ENCODE data around the gene MMD. TPM values are rescaled to one million over a fixed set of nuclear protein-coding genes. Genes with fewer than 3 reads are reported as not detected.

Gene MMD
- total RNA-seq, 2 donors from 2014 or later = 11.1 to 14.3 TPM

DNA sequence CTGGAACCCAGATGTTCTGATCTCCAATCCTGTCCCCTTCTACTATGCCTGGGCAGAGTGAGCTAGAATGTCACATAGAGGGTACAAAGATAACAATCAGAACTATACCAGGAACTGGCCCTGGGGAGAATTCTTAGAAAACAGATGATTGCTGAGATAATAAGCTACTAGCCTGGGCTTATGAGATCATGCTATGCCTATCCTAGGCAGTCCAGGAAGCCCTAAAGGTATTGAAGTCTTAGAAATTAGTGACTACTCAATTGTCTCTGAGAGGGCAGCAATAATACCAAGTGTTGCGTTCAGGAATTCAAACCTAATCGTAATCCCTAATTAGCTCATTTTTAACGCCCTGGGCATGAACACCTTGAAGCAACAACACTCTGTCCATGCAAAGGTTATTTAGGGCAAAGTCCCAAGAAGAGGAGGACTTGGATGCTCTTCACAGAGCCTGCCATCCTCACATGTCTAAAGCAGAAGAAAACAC, 77.1 kb downstream of the MMD start:
- Histone ChIP-seq H3K4me3 (no peak overlapping the region), H3K4me1 (ENCODE audit: control insufficient read depth in 1 of 2, low read depth in 2 of 2) (no peaks in the 10 kb centered on the region), H3K36me3 (no peaks in the 10 kb centered on the region), H3K27me3 (replicated peaks; ENCODE audit: insufficient read depth) (no peaks in the 10 kb centered on the region), H3K27ac (no peak overlapping the region), H3K9me3 (no peaks in the 10 kb centered on the region)
- ATAC-seq (ENCODE audit: insufficient number of reproducible peaks, low FRiP score, low read depth) (no peak), DNase-seq (ENCODE audit: low spot score) (no peak)
- TF ChIP-seq, protein P1, sequence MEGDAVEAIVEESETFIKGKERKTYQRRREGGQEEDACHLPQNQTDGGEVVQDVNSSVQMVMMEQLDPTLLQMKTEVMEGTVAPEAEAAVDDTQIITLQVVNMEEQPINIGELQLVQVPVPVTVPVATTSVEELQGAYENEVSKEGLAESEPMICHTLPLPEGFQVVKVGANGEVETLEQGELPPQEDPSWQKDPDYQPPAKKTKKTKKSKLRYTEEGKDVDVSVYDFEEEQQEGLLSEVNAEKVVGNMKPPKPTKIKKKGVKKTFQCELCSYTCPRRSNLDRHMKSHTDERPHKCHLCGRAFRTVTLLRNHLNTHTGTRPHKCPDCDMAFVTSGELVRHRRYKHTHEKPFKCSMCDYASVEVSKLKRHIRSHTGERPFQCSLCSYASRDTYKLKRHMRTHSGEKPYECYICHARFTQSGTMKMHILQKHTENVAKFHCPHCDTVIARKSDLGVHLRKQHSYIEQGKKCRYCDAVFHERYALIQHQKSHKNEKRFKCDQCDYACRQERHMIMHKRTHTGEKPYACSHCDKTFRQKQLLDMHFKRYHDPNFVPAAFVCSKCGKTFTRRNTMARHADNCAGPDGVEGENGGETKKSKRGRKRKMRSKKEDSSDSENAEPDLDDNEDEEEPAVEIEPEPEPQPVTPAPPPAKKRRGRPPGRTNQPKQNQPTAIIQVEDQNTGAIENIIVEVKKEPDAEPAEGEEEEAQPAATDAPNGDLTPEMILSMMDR (IDR thresholded peaks at IDR 0.05) = no peak

DNA sequence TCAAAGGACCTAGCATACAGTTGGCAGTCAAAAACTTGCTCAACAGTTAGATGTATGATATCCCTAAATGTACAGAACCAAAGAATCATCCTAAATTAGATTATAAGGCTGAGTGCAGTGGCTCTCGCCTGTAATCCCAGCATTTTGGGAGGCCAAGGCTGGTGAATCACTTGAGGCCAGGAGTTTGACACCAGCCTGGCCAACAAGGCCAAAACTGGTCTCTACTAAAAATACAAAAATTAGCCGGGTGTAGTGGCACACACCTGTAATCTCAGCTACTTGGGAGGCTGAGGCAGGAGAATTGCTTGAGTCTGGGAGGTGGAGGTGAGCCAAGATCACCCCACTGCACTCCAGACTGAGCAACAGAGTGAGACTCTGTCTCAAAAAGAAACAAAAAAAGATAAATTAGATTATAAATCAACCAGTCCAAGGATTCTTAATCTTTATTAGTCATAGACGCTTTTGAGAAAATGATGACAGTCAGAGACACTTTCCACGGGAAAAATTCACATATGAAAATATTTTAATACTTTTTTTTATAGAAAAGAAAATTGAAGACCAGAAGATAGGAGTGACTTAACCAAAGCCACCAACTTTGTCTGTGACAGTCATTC, 77.6 kb downstream of the MMD start:
- Histone ChIP-seq H3K4me3 (no peak overlapping the region), H3K27me3 (replicated peaks; ENCODE audit: insufficient read depth) (no peaks in the 10 kb centered on the region), H3K36me3 (no peaks in the 10 kb centered on the region), H3K9me3 (no peaks in the 10 kb centered on the region), H3K4me1 (ENCODE audit: control insufficient read depth in 1 of 2, low read depth in 2 of 2) (no peaks in the 10 kb centered on the region), H3K27ac (no peak overlapping the region)
- no peak for DNase-seq (ENCODE audit: low spot score)
- TF ChIP-seq, protein P1 (IDR thresholded peaks at IDR 0.05) = no peak
- ATAC-seq (ENCODE audit: insufficient number of reproducible peaks, low FRiP score, low read depth) = no peak

DNA sequence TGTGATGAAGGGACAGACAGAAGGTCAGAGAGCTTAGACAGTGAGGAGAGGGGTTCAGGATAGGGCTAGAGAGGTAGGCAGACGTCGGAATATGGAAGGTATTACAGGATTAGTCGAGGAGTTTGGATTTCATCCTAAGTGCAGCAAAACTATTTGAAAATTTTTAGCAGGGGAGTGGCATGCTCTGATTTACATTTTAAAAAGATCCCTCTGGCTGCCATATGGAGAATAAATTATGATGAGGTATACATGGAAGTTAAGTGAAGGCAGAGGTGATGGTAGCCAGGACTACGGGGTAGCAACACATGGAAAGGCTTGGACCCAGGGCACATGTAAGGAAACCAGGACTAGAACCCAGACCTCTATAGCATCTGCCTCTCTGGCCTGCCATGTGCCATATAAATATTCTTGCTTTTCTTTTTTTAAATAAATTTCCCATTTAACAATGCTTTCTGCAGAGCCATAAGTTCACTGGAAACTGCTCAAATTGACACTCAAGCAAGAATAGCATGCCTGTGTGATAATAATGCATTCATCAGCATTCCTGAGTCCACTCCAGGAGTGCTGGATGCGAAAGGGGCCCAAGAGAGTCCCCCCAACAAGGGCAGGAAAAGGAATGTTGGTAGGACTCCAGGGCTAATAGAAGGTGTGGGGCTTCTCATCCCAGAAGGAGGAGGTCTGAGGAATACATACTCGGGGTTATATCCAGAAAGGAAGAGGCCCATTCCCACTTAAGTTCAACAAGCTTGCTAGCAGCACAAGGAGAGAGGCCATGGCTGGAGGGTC, 78.6 kb downstream of the MMD start:
- no peaks in the 10 kb centered on the region for H3K4me1 ChIP-seq (ENCODE audit: control insufficient read depth in 1 of 2, low read depth in 2 of 2)
- ATAC-seq (ENCODE audit: insufficient number of reproducible peaks, low FRiP score, low read depth) (no peak), DNase-seq (ENCODE audit: low spot score) (no peak)
- no peaks in the 10 kb centered on the region for H3K9me3 ChIP-seq
- H3K27me3 ChIP-seq (replicated peaks; ENCODE audit: insufficient read depth) = no peaks in the 10 kb centered on the region
- no peak overlapping the region for H3K4me3 ChIP-seq
- TF ChIP-seq, protein P1 (IDR thresholded peaks at IDR 0.05) = no peak
- H3K27ac ChIP-seq = no peak overlapping the region
- H3K36me3 ChIP-seq = no peaks in the 10 kb centered on the region

Other genes starting within 250 kb of the MMD start
- 10 to 100 TPM; 10.2 to 12.5 TPM for gene HLF, start 156.9 kb downstream of the MMD start, total RNA-seq
- gene SMIM36, start 89.6 kb upstream of the MMD start, total RNA-seq = not detected

Data from thoracic aorta (tissue), 2 donors.